Brain microvascular endothelial cell (primary cell): Measurements from ENCODE around the gene RFTN1.
"Not testable (repeated sequence)": the region's sequence is repeated elsewhere in the genome, so short reads cannot be mapped to it uniquely, and the experiment has no call there.

ENCODE experiments used
- DNase-seq: peaks from one replicate; pipeline ENCODE4 v3.0.0-alpha.2; 2020
- H3K27ac ChIP-seq: fragments of 250-450 bp; sonication (Bioruptor Pico); 2 replicates; pipeline ENCODE4 v1.5.1; 2020; ENCODE audit warnings: mild to moderate bottlenecking, moderate library complexity
- H3K27me3 ChIP-seq: fragments of 250-450 bp; sonication (Bioruptor Pico); replicated peaks from 2 replicates; pipeline ENCODE4 v1.5.1; 2020; ENCODE audit warnings: mild to moderate bottlenecking
- H3K36me3 ChIP-seq: fragments of 250-450 bp; sonication (Bioruptor Pico); replicated peaks from 2 replicates; pipeline ENCODE4 v1.5.1; 2020; ENCODE audit warnings: mild to moderate bottlenecking
- H3K4me3 ChIP-seq: 2 replicates; pipeline ENCODE4 v1.5.1; 2011; ENCODE audit warnings: low read depth, mild to moderate bottlenecking, control low read depth, low read length, moderate library complexity
- CTCF ChIP-seq: IDR thresholded peaks from 2 replicates; pipeline ENCODE4 v1.5.1; 2011; ENCODE audit warnings: low read depth, mild to moderate bottlenecking, moderate library complexity, low read length, control low read depth, inconsistent platforms; ENCODE audit errors: missing control alignments
- in situ Hi-C: cut with HindIII; loops from 2 replicates; pipeline ENCODE4 v1.10.0; 2017; ENCODE audit warnings: low sequenced_read_pairs, low pct_ligation_motif_present

Gene RFTN1

GRCh38 chr3:16490062-16490619, 23.4 kb downstream of the RFTN1 start:
- no peak overlapping the region for H3K27ac ChIP-seq
- no peak for DNase-seq
- H3K27me3 ChIP-seq, result no peaks in the 10 kb centered on the region
- no peak overlapping the region for H3K4me3 ChIP-seq
- no peak for TF ChIP-seq CTCF
- in situ Hi-C loops, result no loop called here
- peaks cover 12% of the 10 kb centered on the region for H3K36me3 ChIP-seq

GRCh38 chr3:16489326-16490061, 24.0 kb downstream of the RFTN1 start:
- in situ Hi-C loops, H3K27me3 ChIP-seq, H3K4me3 ChIP-seq, DNase-seq, H3K27ac ChIP-seq: not testable (repeated sequence)
- H3K36me3 ChIP-seq, result peaks cover 12% of the 10 kb centered on the region

- no peak overlapping the region for H3K27ac ChIP-seq
- no peaks in the 10 kb centered on the region for H3K27me3 ChIP-seq
- peaks cover 12% of the 10 kb centered on the region for H3K36me3 ChIP-seq
- in situ Hi-C loops, result no loop called here
- no peak for TF ChIP-seq CTCF
- H3K4me3 ChIP-seq, result no peak overlapping the region
- no peak for DNase-seq
Measured at GRCh38 chr3:16488637-16489036, 24.9 kb downstream of the RFTN1 start.

- no peak overlapping the region for H3K4me3 ChIP-seq
- H3K27ac ChIP-seq, result no peak overlapping the region
- TF ChIP-seq CTCF, result no peak
- in situ Hi-C loops, result no loop called here
- no peak for DNase-seq
- no peaks in the 10 kb centered on the region for H3K27me3 ChIP-seq
- peaks cover 12% of the 10 kb centered on the region for H3K36me3 ChIP-seq
Measured at GRCh38 chr3:16487511-16488175, 25.9 kb downstream of the RFTN1 start.

- Histone ChIP-seq H3K27ac (no peak overlapping the region), H3K36me3 (peaks cover 7% of the 10 kb centered on the region), H3K4me3 (no peak overlapping the region), H3K27me3 (no peaks in the 10 kb centered on the region)
- in situ Hi-C loops, result no loop called here
- no peak for DNase-seq
- TF ChIP-seq CTCF, result no peak
Measured at GRCh38 chr3:16486951-16487480, 26.5 kb downstream of the RFTN1 start.

GRCh38 chr3:16486201-16486600, 27.3 kb downstream of the RFTN1 start:
- in situ Hi-C loops, result no loop called here
- H3K36me3 ChIP-seq, result peaks cover under 1% of the 10 kb centered on the region
- H3K27ac ChIP-seq, result no peak overlapping the region
- DNase-seq, result no peak
- TF ChIP-seq CTCF, result no peak
- no peak overlapping the region for H3K4me3 ChIP-seq
- H3K27me3 ChIP-seq, result no peaks in the 10 kb centered on the region
